ENCODE results near the gene SETD7. TPM values are rescaled to one million over a fixed set of nuclear protein-coding genes. Genes with fewer than 3 reads are reported as not detected.
A peak's percentile ranks its signal among the peaks of the same experiment; 100 is the strongest.

SETD7 gene
- total RNA-seq, 1 experiment from 2014 or later, result 52.8 TPM

DNA sequence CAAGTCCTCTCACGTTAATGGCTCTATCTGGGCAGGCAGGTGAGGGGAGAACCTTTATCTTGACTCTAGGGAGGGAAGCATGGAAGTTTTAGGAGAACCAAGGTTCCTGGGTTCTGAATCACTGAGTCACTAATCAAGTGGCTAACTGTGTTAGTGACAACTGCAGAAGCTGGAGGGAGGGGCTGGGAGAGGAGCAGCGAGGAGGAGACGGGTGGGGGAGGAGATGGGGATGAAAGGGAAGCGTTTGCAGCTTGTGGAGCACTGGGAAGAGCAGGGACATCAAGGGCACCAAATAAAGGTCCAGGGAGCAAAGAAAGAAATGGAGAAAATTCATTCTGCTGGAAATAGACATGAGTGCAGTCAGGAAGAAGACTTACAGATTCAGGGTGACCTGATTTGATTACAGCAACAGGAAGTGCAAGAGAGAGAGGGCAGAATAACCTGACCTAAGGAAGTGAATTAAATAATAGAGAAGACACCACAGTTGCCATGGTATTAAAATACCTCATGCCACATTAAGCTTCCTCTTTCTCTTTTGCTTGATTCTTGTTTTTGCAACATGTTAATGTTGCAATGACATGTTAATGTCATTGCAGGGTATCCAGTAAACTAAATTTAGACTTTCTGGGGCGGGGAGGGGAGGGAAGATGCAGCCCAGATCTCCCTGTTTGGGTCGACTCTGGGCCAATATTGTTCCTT lies 4.5 kb upstream of the SETD7 start:
- no peaks in the 10 kb centered on the region for H3K36me3 ChIP-seq (ENCODE audit: insufficient read depth, low read length, poor library complexity, severe bottlenecking)
- no peaks in the 10 kb centered on the region for H3K9me3 ChIP-seq (ENCODE audit: low read depth, low read length, poor library complexity, severe bottlenecking)
- DNase-seq (ENCODE audit: low spot score), result peak; percentile 73
- H3K4me1 ChIP-seq (ENCODE audit: insufficient read depth, low read length, poor library complexity, severe bottlenecking), result peaks cover 45% of the 10 kb centered on the region
- no TSS peak for BruUV-seq (replicated peaks)
- ChIA-PET POLR2A (ENCODE audit: low non-redundant PET) (interaction anchor here (0.6 kb wide), 1 partner anchor 48 kb away, joined by 5 read pairs; no protein-coding TSS in a partner anchor), CTCF (no interaction called here)
- H3K27me3 ChIP-seq (replicated peaks; ENCODE audit: insufficient read depth, low read depth, low read length, poor library complexity), result no peaks in the 10 kb centered on the region
- intact Hi-C loops (cut with micrococcal nuclease; ENCODE audit: unreplicated experiment), result no loop called here
- no peak for TF ChIP-seq EZH2 (IDR thresholded peaks at IDR 0.05; ENCODE audit: borderline replicate concordance, low read depth, low read length, poor library complexity, severe bottlenecking)
- no peak for TF ChIP-seq CTCF (conservative IDR thresholded peaks at IDR 0.05; ENCODE audit: low read depth, low read length)
- H3K27ac ChIP-seq (ENCODE audit: low read depth, low read length, poor library complexity, severe bottlenecking), result peak overlapping the region; percentile 98
- no peak overlapping the region for H3K4me3 ChIP-seq (ENCODE audit: low read depth, low read length, poor library complexity, severe bottlenecking)

DNA sequence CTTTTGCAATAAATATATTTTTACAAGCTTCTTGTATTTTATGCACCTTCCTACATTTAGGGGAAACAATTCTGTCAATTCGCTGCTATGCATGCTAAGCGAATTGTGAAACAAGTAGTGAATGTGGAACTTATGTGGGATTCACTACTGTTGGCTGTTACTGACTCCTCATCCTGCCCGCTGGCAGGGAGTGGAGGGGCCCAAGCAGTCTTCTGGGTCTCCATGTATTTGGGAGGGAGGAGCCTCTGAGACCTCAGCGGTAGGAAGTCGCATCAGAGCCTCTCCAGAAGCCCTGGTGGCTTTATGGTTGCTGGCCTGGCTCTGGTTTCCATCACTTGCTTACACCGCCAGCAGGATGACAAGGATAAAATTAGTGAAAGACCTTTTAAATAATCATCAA lies 3.7 kb upstream of the SETD7 start:
- H3K27ac ChIP-seq (ENCODE audit: low read depth, low read length, poor library complexity, severe bottlenecking), result peak overlapping the region; percentile 98
- ChIA-PET POLR2A (ENCODE audit: low non-redundant PET) (no interaction called here), CTCF (no interaction called here)
- no peaks in the 10 kb centered on the region for H3K27me3 ChIP-seq (replicated peaks; ENCODE audit: insufficient read depth, low read depth, low read length, poor library complexity)
- no peaks in the 10 kb centered on the region for H3K9me3 ChIP-seq (ENCODE audit: low read depth, low read length, poor library complexity, severe bottlenecking)
- intact Hi-C loops (cut with micrococcal nuclease; ENCODE audit: unreplicated experiment), result loop anchor here (10.0 kb wide), 1 partner anchor 65 kb away; no protein-coding TSS in a partner anchor
- H3K4me1 ChIP-seq (ENCODE audit: insufficient read depth, low read length, poor library complexity, severe bottlenecking), result peaks cover 45% of the 10 kb centered on the region
- peak; percentile 29 for DNase-seq (ENCODE audit: low spot score)
- no peak overlapping the region for H3K4me3 ChIP-seq (ENCODE audit: low read depth, low read length, poor library complexity, severe bottlenecking)
- H3K36me3 ChIP-seq (ENCODE audit: insufficient read depth, low read length, poor library complexity, severe bottlenecking), result no peaks in the 10 kb centered on the region
- BruUV-seq (replicated peaks), result no TSS peak
- TF ChIP-seq CTCF (conservative IDR thresholded peaks at IDR 0.05; ENCODE audit: low read depth, low read length) (no peak), EZH2 (IDR thresholded peaks at IDR 0.05; ENCODE audit: borderline replicate concordance, low read depth, low read length, poor library complexity, severe bottlenecking) (no peak)

GRCh38 chr4:139559089-139559479 lies 3.1 kb upstream of the SETD7 start:
- DNase-seq (ENCODE audit: low spot score), result no peak
- ChIA-PET POLR2A (ENCODE audit: low non-redundant PET) (no interaction called here), CTCF (no interaction called here)
- BruUV-seq (replicated peaks), result no TSS peak
- peaks cover 47% of the 10 kb centered on the region for H3K4me1 ChIP-seq (ENCODE audit: insufficient read depth, low read length, poor library complexity, severe bottlenecking)
- peak overlapping the region; percentile 98 for H3K27ac ChIP-seq (ENCODE audit: low read depth, low read length, poor library complexity, severe bottlenecking)
- TF ChIP-seq EZH2 (IDR thresholded peaks at IDR 0.05; ENCODE audit: borderline replicate concordance, low read depth, low read length, poor library complexity, severe bottlenecking) (no peak), CTCF (conservative IDR thresholded peaks at IDR 0.05; ENCODE audit: low read depth, low read length) (no peak)
- intact Hi-C loops (cut with micrococcal nuclease; ENCODE audit: unreplicated experiment), result loop anchor here (10.0 kb wide), 1 partner anchor 64 kb away; no protein-coding TSS in a partner anchor
- H3K4me3 ChIP-seq (ENCODE audit: low read depth, low read length, poor library complexity, severe bottlenecking), result no peak overlapping the region
- no peaks in the 10 kb centered on the region for H3K27me3 ChIP-seq (replicated peaks; ENCODE audit: insufficient read depth, low read depth, low read length, poor library complexity)
- H3K9me3 ChIP-seq (ENCODE audit: low read depth, low read length, poor library complexity, severe bottlenecking), result no peaks in the 10 kb centered on the region
- H3K36me3 ChIP-seq (ENCODE audit: insufficient read depth, low read length, poor library complexity, severe bottlenecking), result no peaks in the 10 kb centered on the region

All from A673 (cell line).